DMS153 (cell line): ENCODE measurements around the gene ENPP6.

Source experiments
- DNase-seq: peaks from one replicate; lab custom pipeline; 2025; lab: John Stamatoyannopoulos, UW

Gene ENPP6

GRCh38 chr4:184217634-184218033 is at the start of gene ENPP6:
TSS of gene ENPP6 (minus strand) at chr4:184217873. CDS start at chr4:184217819, 54 bp downstream.
- DNase-seq = no peak

- no peak for DNase-seq
These were observed 49.5 kb upstream of the ENPP6 start for GRCh38 chr4:184267206-184267608.

- peak; percentile 80 for DNase-seq
These were observed 48.1 kb upstream of the ENPP6 start for GRCh38 chr4:184265546-184266351.

- DNase-seq = peak; percentile 92
These were observed 46.4 kb upstream of the ENPP6 start for GRCh38 chr4:184263910-184264732.

DNA sequence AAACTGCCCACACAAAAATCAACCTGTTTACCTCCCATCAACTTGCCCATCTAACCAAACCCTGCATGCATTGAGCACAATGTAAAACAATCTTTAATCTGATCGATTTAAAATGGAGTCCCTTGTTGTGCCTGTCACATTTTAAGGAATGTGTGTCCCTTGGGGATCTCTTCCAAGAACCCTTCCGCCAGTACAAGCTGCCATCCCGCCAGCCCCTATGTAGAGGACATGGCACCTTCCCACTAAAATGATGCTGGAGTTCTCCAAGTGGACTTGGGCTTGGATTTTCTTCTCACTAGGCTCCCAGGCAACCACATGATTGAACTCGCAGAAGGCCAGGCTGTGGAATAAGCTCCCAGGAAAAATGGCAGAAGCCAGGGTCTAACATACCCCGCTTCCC is 45.8 kb upstream of the ENPP6 start:
- no peak for DNase-seq

GRCh38 chr4:184262901-184263300 is 45.2 kb upstream of the ENPP6 start:
- DNase-seq = no peak

DNA sequence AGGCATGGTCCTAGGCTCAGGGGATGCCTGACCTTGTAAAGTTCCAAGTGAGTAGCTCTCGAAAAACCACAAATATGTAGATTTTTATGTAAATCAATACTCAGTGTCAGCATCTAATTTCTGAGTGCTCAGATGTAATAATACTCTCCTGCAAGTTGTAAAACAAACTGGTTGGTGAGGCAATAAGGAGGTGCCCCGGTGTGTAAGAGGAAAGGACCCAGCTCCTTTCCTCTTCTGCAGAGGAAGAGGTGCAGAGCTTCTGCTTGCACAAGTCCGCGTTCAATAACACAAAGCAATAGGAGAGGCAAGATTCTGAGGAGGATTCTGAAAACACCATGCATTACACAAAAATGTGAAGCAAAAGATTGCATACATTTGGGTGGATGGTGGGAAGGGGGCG is 43.6 kb upstream of the ENPP6 start:
- no peak for DNase-seq

DNA sequence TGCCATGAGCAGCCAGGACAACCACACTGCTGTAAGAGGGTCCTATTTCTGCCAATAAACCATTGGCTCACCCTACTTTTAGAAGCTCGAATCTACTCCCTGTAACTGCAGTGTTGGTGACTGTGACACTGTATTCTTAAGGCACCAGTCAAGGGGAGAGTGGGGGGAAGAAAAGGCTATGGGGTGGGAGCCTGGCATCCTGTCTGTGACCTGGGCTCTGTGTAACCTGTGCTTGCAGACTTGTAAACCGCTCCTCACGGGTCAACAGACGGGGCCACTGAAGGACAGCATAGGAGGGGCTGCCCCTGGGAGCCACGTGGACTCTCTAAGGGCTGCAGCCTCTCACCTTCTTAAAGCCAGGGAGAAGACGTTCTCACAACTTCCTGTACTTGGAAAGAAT is 42.2 kb upstream of the ENPP6 start:
- DNase-seq = no peak

DNA sequence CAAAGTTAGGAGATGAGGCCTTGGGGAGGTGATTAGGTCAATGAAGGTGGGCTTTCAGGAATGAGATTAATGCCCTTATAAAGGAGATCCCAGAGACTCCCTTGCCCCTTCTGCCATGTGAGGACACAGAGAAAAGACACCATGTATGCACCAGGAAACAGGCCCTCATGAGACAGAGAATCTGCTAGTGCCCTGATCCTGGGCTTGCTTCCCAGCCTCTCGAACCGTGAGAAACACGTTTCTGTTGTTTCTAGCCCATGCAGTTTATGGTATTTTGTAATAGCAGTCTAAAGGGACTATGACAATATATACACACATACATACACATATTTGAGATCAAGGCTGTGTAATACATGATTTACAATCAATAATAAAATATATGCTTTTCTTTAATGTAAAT is 41.4 kb upstream of the ENPP6 start:
- DNase-seq = no peak

- no peak for DNase-seq
These were observed 38.4 kb upstream of the ENPP6 start for GRCh38 chr4:184255871-184256642.

GRCh38 chr4:184255361-184255760 is 37.7 kb upstream of the ENPP6 start:
- DNase-seq = no peak

DNA sequence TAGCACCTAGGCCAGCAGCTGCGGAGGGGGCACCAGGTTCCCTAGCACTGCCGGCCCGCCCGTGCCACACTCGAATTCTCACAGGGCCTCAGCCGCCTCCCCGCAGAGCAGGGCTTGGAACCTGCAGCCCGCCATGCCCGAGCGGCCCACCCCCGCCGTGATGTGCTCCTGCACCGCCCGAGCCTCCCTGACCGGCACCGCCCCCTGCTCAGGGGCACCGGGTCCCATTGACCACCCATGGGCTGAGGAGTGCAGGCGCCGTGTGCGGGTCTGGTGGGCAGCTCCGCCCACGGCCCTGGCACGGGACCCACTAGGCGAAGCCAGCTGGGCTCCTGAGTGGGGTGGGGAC is 35.4 kb upstream of the ENPP6 start:
- no peak for DNase-seq

GRCh38 chr4:184252136-184253071 is 34.7 kb upstream of the ENPP6 start:
- DNase-seq = no peak

DNA sequence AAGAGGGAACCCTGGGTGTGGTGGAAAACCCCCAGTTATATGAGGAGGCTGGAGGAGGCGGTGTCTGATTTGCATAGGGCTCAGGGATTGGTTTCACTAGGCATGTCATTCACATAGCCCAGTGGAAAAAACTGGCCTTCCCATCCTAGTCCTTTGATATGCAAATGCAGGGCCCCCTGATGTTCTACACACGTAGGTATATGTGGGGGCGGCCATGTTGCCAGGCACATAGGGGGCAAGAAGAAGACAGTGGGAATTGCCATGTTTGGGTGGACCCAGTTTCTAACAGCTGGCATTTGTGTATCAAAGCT is 34.0 kb upstream of the ENPP6 start:
- no peak for DNase-seq

- peak; percentile 46 for DNase-seq
These were observed 33.4 kb upstream of the ENPP6 start for GRCh38 chr4:184250795-184251669.

DNA sequence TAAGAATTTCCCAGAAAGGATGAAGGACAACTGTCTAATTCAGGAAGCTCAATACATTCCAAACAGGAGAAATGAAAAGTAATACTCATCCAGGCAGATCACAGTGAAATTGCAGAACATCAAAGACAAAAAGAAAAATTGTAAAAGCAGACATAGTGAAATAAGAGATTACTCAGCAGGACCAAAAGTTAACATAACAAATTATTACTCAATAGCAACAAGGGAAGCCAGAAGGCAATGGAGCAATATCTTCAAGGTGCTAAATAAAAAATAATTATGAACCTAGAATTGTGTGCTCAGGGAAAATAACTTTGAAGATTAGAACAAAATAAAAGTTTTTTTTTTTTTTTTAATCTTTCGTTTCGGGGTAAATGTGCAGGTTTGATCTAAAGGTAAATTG is 30.5 kb upstream of the ENPP6 start:
- DNase-seq = no peak

DNA sequence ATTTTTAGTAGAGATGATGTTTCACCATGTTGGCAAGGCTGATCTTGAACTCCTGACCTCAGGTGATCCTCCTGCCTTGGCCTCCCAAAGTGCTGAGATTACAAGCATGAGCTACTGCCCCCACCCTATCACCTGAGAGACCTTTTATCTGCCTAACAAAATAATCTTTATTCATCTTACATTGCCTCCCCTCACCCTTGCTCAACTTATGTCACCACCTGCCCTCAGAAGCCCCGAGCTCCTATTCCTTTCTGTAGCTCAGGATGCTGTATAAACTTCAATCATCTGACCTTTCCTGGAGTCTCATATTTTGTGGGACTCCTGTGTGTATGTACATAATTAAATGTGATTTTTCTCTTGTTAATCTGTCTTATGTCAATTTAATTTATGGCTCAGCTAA is 29.7 kb upstream of the ENPP6 start:
- DNase-seq = no peak

DNA sequence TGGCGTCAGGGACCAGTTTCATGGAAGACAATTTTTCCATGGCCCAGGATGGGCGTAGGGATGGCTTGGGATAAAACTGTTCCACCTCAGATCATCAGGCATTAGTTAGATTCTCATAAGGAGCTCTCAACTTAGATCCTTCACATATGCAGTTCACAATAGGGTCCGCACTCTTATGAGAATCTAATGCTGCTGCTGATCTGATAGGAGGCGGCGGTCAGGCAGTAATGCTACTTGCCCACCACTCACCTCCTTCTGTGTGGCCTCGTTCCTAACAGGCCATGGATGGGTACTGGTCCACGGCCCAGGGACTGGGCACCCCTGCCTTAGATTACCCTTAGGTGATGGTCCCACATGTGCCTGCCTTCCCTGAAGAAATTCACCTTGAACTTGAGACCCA is 28.8 kb upstream of the ENPP6 start:
- DNase-seq = no peak

GRCh38 chr4:184238072-184238745 is 20.5 kb upstream of the ENPP6 start:
- no peak for DNase-seq

DNA sequence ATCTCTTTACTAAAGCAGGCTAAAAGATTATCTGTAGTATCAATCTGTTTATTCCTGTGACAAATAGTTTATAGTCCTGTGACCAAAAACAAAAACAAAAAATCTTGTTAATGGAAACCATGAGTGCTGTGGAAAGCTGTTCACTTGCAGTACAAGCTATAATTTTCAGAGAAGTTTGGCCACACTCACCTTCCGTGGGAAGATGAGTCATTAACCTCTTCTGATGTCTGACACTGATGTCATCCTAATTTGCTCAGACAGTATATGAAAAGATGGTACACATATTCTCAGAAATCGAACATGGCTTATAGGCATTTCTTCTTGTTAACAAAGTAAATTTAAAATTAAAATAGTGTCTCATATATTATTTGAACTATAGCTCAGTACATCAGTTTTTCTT is 19.9 kb upstream of the ENPP6 start:
- no peak for DNase-seq
